Coronary artery (tissue), 2 donors: ENCODE results near the gene EEF1A2.

ENCODE experiments used
- DNase-seq: peaks from one replicate; pipeline ENCODE4 v3.0.0-alpha.2; 2017; ENCODE audit warnings: low spot score
- H3K27ac ChIP-seq, 2 donors: fragments of 200-600 bp; sonication (generic); one replicate each; pipeline ENCODE4 v1.5.1; 2016 to 2019
- H3K4me3 ChIP-seq: fragments of 200-600 bp; sonication (generic); 2 replicates; pipeline ENCODE4 v1.5.1; 2016; ENCODE audit warnings: mild to moderate bottlenecking, moderate library complexity
- TF ChIP-seq, protein P1 (sequence below): fragments of 200-600 bp; sonication (generic); IDR thresholded peaks from one replicate; pipeline ENCODE4 v1.5.1; 2019; ENCODE audit warnings: antibody characterized with exemption

The EEF1A2 gene

DNA sequence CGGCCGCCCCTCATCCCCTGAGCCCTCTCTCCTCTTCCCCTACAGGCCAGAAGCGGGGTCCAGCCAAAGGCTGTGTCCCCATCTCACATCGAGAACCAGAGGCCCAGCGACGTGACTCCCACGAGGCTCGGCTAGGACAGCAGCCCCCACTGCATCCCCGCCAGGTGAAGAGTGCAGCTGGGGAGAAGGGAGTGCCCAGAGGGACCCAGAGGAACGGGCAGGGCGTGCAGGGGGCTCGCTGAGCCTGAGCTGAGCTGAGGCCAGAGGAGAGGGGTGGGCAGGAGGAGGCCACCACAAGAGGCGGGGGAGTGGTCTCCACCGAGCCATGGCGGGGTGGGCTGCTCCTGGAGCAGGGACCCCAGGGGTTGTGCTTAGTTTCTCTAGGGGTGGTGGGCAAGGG, 59.0 kb downstream of the EEF1A2 start:
- H3K4me3 ChIP-seq, result no peak overlapping the region
- TF ChIP-seq, protein P1, sequence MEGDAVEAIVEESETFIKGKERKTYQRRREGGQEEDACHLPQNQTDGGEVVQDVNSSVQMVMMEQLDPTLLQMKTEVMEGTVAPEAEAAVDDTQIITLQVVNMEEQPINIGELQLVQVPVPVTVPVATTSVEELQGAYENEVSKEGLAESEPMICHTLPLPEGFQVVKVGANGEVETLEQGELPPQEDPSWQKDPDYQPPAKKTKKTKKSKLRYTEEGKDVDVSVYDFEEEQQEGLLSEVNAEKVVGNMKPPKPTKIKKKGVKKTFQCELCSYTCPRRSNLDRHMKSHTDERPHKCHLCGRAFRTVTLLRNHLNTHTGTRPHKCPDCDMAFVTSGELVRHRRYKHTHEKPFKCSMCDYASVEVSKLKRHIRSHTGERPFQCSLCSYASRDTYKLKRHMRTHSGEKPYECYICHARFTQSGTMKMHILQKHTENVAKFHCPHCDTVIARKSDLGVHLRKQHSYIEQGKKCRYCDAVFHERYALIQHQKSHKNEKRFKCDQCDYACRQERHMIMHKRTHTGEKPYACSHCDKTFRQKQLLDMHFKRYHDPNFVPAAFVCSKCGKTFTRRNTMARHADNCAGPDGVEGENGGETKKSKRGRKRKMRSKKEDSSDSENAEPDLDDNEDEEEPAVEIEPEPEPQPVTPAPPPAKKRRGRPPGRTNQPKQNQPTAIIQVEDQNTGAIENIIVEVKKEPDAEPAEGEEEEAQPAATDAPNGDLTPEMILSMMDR, result no peak
- H3K27ac ChIP-seq, result no peak overlapping the region
- no peak for DNase-seq

DNA sequence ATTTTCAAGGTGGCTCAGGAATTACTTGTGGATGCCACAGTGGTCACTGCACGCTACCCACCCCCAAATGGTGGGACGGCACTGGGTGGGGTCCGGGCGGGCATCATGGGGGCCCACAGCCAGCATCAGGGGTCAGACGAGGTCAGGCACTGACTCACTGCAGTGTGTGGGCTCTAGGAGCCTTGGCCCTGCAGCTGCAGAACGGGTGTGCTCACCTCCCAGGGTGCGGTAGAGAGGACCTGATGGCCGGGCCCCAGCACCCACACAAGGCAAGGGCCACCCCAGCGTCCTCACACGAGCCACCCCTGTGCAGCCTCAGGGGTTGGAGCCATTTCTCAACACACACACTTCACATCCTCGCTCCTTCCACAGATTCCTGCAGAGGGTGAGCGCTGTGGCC, 60.8 kb downstream of the EEF1A2 start:
- TF ChIP-seq, protein P1, result no peak
- Histone ChIP-seq H3K4me3 (no peak overlapping the region), H3K27ac (no peak overlapping the region)
- no peak for DNase-seq
